HEK293 (cell line): ENCODE data around the gene RIMS3.

Experiments
- BCL11A ChIP-seq: fragments of 450-650 bp; formaldehyde crosslinking; IDR thresholded peaks from 2 replicates; pipeline ENCODE4 v1.5.1; 2016; ENCODE audit warnings: low read depth, missing biosample characterization, missing genetic modification characterization
- SP2 ChIP-seq: fragments of 450-650 bp; formaldehyde crosslinking; IDR thresholded peaks from 2 replicates; pipeline ENCODE4 v1.5.1; 2016; ENCODE audit warnings: missing biosample characterization, missing genetic modification characterization
- TCF7L2 ChIP-seq: IDR thresholded peaks from 2 replicates; pipeline ENCODE4 v1.6.1; 2011; ENCODE audit warnings: low read depth, mild to moderate bottlenecking, inconsistent platforms, low read length, moderate library complexity, borderline replicate concordance
- YY1 ChIP-seq: fragments of 450-650 bp; formaldehyde crosslinking; IDR thresholded peaks from 2 replicates; pipeline ENCODE4 v1.5.1; 2018; ENCODE audit warnings: missing biosample characterization, missing genetic modification characterization
- ZBTB21 ChIP-seq: fragments of 450-650 bp; formaldehyde crosslinking; IDR thresholded peaks from 2 replicates; pipeline ENCODE4 v1.5.1; 2017; ENCODE audit warnings: missing biosample characterization, missing genetic modification characterization
- ZNF24 ChIP-seq: fragments of 450-650 bp; formaldehyde crosslinking; IDR thresholded peaks from 2 replicates; pipeline ENCODE4 v1.5.1; 2016; ENCODE audit warnings: missing biosample characterization, missing genetic modification characterization
- ZNF274 ChIP-seq, 2 experiments: fragments of 200-500 bp in 1 of 2; fragments of 450-650 bp in 1 of 2; sonication (Bioruptor generic) in 1 of 2; formaldehyde crosslinking in 1 of 2; IDR thresholded peaks; 2 replicates each; pipeline versions ENCODE4 v1.5.1 to v1.6.1; 2014 to 2016; ENCODE audit warnings: borderline replicate concordance in 1 of 2, inconsistent platforms in 1 of 2, low read length in 1 of 2, missing biosample characterization in 1 of 2, missing genetic modification characterization in 1 of 2
- ZNF48 ChIP-seq: fragments of 450-650 bp; formaldehyde crosslinking; IDR thresholded peaks from 2 replicates; pipeline ENCODE4 v1.5.1; 2016; ENCODE audit warnings: missing biosample characterization, missing genetic modification characterization
- ZNF585B ChIP-seq: fragments of 450-650 bp; formaldehyde crosslinking; IDR thresholded peaks from 2 replicates; pipeline ENCODE4 v1.5.1; 2016; ENCODE audit warnings: missing biosample characterization, missing genetic modification characterization
- ZNF837 ChIP-seq: fragments of 450-650 bp; formaldehyde crosslinking; IDR thresholded peaks from 2 replicates; pipeline ENCODE4 v1.5.1; 2016; ENCODE audit warnings: missing biosample characterization, missing genetic modification characterization
- TF ChIP-seq, protein P1 (sequence below): fragments of 450-650 bp; formaldehyde crosslinking; IDR thresholded peaks from 2 replicates; pipeline ENCODE4 v1.5.1; 2016; ENCODE audit warnings: missing biosample characterization, missing genetic modification characterization
- TF ChIP-seq, protein P2 (sequence below): fragments of 450-650 bp; formaldehyde crosslinking; IDR thresholded peaks from 2 replicates; pipeline ENCODE4 v1.5.1; 2016; ENCODE audit warnings: missing biosample characterization, missing genetic modification characterization
- TF ChIP-seq, protein P3 (sequence below): fragments of 450-650 bp; formaldehyde crosslinking; IDR thresholded peaks from 2 replicates; pipeline ENCODE4 v1.5.1; 2016; ENCODE audit warnings: missing biosample characterization, missing genetic modification characterization
- TF ChIP-seq, protein P4 (sequence below): fragments of 450-650 bp; IDR thresholded peaks from 2 replicates; pipeline ENCODE4 v1.5.1; 2018; ENCODE audit warnings: missing biosample characterization, mild to moderate bottlenecking, missing genetic modification characterization

DNA sequence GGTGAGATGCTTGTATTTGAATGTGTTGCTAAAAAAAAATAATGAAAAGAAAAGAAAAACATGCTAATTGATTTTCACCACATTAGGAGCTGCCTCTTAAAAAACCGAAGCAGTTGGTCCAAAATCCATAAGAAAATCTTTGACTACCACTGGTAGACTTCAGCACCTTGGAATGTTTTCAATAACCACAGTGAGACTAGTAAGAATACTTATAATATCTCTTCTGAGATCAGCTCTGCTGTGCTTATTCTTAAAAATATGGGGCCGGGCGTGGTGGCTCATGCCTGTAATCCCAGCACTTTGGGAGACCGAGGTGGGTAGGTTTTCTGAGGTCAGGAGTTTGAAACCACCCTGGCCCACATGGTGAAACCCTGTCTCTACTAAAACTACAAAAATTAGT, 41.1 kb upstream of the RIMS3 start:
- TF ChIP-seq, protein P1, sequence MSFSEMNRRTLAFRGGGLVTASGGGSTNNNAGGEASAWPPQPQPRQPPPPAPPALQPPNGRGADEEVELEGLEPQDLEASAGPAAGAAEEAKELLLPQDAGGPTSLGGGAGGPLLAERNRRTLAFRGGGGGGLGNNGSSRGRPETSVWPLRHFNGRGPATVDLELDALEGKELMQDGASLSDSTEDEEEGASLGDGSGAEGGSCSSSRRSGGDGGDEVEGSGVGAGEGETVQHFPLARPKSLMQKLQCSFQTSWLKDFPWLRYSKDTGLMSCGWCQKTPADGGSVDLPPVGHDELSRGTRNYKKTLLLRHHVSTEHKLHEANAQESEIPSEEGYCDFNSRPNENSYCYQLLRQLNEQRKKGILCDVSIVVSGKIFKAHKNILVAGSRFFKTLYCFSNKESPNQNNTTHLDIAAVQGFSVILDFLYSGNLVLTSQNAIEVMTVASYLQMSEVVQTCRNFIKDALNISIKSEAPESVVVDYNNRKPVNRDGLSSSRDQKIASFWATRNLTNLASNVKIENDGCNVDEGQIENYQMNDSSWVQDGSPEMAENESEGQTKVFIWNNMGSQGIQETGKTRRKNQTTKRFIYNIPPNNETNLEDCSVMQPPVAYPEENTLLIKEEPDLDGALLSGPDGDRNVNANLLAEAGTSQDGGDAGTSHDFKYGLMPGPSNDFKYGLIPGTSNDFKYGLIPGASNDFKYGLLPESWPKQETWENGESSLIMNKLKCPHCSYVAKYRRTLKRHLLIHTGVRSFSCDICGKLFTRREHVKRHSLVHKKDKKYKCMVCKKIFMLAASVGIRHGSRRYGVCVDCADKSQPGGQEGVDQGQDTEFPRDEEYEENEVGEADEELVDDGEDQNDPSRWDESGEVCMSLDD (tag by site-specific recombination): no peak
- TF ChIP-seq, protein P2, sequence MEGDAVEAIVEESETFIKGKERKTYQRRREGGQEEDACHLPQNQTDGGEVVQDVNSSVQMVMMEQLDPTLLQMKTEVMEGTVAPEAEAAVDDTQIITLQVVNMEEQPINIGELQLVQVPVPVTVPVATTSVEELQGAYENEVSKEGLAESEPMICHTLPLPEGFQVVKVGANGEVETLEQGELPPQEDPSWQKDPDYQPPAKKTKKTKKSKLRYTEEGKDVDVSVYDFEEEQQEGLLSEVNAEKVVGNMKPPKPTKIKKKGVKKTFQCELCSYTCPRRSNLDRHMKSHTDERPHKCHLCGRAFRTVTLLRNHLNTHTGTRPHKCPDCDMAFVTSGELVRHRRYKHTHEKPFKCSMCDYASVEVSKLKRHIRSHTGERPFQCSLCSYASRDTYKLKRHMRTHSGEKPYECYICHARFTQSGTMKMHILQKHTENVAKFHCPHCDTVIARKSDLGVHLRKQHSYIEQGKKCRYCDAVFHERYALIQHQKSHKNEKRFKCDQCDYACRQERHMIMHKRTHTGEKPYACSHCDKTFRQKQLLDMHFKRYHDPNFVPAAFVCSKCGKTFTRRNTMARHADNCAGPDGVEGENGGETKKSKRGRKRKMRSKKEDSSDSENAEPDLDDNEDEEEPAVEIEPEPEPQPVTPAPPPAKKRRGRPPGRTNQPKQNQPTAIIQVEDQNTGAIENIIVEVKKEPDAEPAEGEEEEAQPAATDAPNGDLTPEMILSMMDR (tag by site-specific recombination): no peak
- TF ChIP-seq YY1 (tag by site-specific recombination) (no peak), ZNF837 (tag by site-specific recombination) (no peak), SP2 (no peak), ZNF585B (no peak), ZNF274 (IDR thresholded peaks at IDR 0.05; ENCODE audit: low read length) (no peak), ZNF274 (tag by site-specific recombination; IDR thresholded peaks at IDR 0.05; ENCODE audit: borderline replicate concordance) (no peak), ZBTB21 (tag by site-specific recombination) (no peak), BCL11A (tag by site-specific recombination) (no peak), ZNF48 (tag by site-specific recombination) (no peak), TCF7L2 (no peak), ZNF24 (tag by site-specific recombination) (no peak)
- TF ChIP-seq, protein P3, sequence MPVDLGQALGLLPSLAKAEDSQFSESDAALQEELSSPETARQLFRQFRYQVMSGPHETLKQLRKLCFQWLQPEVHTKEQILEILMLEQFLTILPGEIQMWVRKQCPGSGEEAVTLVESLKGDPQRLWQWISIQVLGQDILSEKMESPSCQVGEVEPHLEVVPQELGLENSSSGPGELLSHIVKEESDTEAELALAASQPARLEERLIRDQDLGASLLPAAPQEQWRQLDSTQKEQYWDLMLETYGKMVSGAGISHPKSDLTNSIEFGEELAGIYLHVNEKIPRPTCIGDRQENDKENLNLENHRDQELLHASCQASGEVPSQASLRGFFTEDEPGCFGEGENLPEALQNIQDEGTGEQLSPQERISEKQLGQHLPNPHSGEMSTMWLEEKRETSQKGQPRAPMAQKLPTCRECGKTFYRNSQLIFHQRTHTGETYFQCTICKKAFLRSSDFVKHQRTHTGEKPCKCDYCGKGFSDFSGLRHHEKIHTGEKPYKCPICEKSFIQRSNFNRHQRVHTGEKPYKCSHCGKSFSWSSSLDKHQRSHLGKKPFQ: no peak
- TF ChIP-seq, protein P4, sequence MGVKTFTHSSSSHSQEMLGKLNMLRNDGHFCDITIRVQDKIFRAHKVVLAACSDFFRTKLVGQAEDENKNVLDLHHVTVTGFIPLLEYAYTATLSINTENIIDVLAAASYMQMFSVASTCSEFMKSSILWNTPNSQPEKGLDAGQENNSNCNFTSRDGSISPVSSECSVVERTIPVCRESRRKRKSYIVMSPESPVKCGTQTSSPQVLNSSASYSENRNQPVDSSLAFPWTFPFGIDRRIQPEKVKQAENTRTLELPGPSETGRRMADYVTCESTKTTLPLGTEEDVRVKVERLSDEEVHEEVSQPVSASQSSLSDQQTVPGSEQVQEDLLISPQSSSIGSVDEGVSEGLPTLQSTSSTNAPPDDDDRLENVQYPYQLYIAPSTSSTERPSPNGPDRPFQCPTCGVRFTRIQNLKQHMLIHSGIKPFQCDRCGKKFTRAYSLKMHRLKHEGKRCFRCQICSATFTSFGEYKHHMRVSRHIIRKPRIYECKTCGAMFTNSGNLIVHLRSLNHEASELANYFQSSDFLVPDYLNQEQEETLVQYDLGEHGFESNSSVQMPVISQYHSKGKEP (tag by site-specific recombination): no peak
